Stimulated activated CD8-positive, alpha-beta memory T cell treated with anti-CD3 and anti-CD28 coated beads, Interleukin-15, amount 100 ng/mL, for 1 hour (primary cell): ENCODE data around the gene C17orf50.
"Not testable (repeated sequence)": the region's sequence is repeated elsewhere in the genome, so short reads cannot be mapped to it uniquely, and the experiment has no call there.

Experiments
- DNase-seq: peaks from one replicate; pipeline ENCODE4 v3.0.0-alpha.2; 2020; ENCODE audit warnings: low read depth

C17orf50 gene

DNA sequence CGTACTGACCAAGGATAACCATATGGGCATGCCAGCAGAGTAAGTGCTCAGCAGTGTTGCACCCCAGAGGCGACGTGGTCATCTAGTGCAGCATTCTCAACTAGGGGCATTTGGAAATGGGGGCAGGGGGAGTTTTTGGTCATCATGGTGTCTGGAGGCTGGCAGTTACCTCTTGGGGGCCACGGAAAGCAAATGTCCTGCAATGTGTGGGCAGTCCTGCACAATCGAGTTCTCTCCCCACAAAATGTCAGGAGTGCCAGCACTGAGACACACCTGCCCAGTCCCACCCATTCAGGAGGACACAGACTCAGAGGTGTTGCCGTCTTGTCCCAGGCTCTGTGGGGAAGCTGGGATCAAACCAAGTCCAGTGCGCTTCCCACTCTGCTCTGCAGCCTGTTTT, 26.3 kb upstream of the C17orf50 start:
- no peak for DNase-seq

DNA sequence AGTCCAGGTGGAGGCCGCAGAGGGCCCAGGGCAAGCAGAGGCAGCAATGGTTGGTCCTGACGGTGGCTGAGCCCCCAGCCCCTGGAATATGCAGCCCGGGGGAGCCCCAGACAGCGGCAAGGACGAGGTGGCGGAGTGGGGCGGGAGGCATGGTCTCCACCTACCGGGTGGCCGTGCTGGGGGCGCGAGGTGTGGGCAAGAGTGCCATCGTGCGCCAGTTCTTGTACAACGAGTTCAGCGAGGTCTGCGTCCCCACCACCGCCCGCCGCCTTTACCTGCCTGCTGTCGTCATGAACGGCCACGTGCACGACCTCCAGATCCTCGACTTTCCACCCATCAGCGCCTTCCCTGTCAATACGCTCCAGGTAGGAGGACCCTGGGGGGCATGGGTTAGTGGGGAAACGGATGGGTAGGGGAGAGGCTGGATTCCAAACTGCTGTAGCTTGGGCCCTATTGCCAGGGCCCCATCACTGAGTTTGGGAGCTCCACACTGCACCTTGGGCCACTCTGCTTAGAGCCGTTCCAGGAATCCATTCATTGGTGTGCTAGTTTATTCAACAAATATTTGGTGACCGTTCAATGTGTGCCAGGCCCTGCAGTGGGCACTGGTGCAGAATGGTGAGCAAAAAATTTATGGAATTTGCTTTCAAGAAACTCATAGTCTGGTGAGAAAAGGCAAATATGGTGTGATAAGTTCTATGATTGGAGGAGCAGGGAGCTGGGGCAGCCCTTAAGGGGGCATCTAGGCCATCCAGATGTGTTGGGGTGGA, 25.5 kb upstream of the C17orf50 start:
- DNase-seq: no peak

DNA sequence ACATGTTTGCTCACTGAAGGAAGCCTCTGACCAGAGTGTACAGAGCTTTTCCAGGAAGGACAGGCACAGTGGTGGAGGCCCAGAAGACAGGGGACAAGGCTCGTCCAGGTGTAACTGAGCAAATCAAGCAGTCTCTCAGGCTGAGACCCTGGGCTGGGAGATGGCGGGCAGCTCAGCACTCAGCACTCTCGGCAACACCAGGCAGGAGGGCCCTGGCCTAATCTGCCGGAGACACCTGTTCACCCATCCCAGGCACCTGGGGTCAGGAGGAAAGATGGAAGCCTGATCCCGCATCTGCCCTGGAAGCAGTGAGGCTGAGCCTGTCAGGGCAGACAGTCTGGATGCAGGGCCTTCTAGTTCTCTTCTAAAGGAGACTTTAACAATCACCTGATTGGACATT, 24.5 kb upstream of the C17orf50 start:
- DNase-seq: no peak

DNA sequence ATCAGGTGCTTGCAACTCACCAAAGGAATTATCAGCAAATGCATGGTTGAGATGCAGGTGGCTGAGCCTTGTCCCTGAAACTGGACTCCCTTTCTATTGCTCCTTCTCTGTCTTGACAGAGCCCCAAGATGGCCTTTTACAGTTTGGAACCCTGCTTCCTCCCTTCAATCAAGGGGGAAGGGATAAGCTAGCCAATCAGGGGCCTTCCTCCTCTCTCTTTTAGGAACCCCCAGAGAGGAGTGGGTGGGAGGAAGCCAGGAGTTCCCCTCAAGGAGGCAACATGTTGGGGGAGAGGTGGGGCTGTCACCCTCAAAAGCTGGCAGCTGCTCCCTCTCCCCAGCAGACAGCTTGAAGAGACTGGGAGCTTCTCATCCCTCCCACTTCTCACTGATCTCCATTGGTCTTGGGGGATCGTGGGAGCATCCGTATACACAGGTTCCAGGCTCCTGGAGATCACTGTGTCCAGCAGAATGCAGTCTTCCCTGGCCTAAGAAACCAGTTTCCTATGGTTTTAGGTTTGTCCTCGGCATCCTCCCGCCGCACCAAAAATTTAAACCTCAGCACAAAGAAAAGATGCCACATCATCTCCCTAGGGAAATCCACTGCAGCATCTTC, 22.1 kb upstream of the C17orf50 start:
- DNase-seq: no peak

DNA sequence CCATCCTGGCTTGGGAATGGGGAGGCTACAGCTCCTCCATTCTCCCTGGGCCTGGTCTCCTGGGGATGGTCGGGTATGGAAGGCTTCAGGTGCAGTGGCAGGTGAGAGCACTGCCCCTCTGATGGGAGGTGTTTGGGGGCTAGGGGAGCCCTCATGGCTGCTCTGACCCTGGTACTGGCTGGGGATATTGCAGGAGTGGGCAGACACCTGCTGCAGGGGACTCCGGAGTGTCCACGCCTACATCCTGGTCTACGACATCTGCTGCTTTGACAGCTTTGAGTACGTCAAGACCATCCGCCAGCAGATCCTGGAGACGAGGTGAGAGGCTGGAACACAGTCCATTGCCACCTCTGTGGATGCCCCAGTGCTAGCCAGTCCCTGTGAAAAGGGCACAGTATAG, 20.5 kb upstream of the C17orf50 start:
- DNase-seq: no peak

DNA sequence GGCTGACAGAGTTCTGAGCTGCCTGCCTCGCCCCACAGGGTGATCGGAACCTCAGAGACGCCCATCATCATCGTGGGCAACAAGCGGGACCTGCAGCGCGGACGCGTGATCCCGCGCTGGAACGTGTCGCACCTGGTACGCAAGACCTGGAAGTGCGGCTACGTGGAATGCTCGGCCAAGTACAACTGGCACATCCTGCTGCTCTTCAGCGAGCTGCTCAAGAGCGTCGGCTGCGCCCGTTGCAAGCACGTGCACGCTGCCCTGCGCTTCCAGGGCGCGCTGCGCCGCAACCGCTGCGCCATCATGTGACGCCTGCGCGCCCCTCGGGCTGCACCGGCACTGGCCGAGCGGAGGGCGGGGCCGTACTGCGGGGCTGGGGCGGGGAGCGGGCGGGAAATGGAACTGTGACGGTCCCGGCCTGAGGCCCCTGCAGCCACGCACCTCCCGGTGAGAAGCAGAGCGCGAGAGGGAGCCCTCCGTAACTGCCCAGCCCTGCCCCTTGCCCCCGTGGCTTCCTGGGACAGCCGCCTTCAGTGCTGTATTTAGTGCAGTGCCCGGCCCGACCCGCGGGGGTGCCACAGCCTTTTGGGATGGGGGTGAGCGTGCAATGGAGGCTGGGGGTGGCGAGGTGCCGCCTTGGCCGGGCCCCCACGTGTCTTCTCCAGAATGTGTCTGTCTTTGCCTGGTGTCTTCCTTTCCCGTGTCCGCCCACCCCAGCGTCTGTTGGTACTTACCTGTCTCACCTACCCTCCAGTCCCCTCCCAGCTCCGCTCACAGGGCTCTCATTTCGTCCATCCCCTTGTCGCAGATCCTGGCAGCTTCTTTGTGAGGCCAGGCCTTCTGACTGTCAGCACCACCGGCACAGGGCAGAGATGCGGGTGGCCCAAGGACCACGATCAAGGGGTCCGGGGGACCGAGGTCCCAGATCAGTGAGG, 19.4 kb upstream of the C17orf50 start:
- DNase-seq: no peak

DNA sequence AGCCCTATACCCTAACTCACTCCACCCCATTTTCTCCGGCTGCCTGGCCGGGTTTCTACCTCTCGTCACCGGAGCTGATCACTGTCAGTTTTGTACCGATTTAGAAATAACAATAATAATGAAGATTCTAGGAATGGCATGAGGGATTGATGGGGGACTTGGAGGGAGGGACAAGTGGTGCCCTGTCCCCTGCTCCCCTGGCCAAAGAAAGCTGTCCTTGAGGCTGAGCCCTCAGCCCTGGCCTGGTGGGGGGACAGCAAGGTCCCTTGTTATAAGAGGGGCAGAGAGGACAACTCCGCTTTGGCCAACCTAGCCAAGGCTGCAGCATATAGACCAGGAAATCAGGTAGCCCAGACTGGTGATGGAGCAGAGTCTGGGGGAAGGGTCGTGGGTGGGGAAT, 18.2 kb upstream of the C17orf50 start:
- DNase-seq: no peak

DNA sequence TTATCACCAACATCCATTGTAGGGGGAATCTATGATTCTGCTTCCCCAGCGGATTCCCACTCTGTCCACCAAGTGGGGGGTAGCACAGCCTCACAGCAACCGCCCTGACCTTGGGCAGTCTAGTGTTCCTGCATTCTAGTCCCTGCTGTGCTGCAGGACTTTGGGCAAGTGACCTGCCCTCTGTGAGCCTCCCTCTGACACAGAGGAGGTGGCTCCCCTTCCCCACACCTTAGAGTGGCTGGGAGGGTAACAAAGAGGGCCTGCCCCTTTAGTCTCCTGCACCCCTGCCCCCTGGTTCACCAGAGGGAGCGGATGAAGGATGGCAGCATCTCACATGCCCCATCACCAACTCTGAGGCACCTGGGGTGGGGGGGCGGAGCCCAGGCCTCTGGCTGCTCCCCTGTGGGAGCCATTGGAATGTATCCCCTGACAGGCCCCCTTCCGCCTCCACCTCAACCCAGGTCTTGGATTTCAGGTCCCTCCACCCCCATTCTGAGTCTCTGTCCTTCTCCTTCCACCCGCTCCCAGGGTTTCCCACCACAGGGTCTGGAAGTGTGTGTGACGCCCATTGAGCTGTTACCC, 17.7 kb upstream of the C17orf50 start:
- DNase-seq: no peak

DNA sequence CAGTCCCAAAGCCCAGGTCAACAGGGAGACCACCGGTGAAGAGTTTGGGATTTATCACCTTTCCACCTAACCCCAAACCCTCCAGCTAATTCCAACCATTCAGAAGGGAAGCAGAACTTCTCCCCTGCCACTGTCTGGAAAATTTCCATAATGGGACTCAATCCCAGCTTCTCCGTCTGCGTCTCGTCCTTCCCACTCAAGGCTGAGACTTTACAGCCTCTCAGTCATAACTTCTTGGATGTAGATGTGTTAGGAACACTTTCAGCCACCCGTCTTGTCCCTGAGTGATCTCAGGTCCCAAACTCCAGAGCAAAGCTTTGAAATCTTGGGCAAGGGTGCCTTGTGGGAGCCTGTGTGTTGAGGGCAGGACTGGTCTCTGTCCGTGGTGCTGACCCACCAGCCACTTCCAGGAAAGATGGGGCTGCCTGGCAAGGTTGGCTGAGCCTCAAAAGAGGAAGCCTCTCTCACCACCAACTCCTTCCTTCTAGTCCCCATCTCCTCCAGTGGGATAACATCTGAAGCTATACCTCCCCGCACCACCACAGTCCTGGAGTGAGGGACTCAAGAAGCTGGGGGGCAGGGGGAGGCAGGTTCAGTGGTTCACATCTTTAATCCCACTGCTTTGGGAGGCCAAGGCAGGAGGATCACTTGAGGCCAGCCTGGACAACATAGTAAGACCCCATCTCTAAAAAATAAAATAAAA, 16.9 kb upstream of the C17orf50 start:
- DNase-seq: no peak

DNA sequence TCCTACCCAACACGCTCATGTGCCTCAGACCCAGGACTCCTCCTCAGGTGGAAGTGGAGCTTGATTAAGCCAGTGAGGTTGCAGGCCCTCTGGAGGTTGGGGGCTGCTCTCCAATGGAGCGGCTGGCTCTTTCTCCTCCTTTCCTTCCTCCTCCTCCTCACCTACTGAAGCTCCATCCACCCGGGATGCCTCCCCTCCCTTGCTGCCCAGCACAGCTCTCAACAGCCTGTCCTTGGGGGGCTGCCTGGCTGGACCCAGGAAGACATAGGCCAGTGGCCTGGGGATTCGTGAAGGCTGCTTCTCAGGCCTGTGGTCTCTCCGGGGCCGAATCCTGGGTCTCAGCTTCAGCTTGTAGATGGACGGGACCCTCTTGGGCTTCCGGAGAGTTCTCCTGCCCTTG, 15.9 kb upstream of the C17orf50 start:
- no peak for DNase-seq

DNA sequence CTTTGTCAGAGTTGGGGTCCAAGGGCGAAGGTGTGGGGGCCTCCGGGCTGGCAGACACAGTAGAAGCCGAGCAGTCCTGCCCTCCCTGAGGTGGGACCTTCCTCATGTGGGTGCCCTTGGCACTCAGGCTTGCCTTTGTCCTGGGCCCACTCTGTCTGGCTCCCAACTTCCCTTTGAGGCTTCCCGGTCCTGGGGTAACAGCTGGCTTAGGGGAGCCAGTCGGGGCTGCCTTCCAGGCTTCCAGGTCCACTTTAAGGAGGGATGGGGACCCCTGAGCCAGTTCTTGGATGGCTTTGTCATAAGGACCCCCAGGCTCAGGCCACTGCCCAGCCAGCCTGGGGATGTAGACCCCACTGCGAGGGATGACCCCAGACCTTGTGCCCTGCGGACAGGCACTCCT, 15.4 kb upstream of the C17orf50 start:
- no peak for DNase-seq

DNA sequence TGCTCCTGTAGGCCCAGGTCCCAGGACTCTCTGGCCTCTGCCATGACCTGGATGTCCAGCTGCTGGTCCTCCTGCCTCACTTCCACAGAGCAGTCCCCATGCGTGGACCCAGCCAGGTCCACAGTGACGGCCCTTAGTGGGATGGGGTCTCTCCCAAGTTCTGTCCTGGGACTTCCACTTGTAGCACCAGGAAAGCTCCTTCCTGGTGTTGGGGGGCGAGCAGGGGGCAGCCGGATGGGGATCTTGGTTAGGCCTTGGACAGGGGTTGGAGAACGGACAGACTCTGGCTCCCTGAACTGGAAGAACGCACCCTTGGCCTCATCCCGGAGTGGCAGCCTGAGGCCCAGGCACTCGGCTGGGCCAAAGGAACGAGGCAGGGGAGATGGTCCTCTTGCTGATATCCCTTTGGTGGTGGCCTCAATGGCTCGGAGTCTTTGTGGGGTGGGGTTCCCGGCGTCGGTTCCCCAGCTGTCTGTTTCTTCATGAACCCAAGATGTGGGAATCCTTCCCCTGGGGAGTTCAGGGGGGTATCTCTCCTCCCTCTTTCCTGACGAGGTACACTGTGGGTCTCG, 14.9 kb upstream of the C17orf50 start:
- no peak for DNase-seq

DNA sequence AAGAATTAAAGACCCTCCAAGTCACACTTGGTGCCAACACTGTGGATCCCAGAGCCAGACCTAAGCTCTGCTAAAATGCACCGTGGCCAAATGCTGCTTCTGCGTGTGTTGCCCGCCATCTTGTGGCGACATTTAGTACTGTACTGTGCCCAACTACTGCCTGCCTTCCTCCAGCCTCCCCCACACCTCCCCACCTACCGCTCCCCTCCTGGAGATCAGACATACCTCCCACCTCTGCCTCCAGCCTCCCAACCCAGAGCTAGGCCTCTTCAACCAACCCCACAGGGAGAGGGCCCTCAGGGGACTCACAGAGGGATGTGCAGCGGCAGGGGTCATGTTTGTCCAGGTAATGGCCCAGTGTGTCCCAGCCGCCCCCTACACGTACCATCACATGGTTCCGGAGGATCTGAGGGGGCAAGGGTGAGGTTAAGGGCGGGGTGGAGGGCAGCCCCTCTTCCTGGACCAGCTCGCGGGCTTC, 13.1 kb upstream of the C17orf50 start:
- peak; percentile 71 for DNase-seq

DNA sequence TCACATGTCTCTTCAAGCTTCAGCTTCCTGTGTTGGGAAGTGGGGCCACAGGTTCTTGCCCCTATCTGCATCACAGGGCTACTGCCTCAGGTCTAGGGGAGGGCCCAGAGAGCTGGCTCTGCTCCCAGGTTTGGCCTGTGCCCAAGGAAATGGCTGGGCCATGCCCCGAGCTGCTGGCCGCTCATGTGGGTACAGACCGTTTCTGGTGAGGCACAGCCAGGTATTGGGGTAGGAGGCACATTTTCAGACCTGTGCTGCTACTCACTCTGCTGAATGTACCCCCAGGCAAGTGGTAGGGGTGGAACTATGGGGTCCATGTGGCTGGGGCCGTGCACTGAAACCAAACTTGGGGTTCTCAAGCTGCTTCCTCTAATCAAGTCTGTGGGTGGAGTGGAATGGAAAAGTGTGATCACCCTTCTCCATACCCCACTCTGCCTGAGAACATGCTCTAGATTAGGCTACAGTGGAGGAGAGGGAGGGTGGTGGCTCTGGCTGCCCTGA, 12.3 kb upstream of the C17orf50 start:
- no peak for DNase-seq

DNA sequence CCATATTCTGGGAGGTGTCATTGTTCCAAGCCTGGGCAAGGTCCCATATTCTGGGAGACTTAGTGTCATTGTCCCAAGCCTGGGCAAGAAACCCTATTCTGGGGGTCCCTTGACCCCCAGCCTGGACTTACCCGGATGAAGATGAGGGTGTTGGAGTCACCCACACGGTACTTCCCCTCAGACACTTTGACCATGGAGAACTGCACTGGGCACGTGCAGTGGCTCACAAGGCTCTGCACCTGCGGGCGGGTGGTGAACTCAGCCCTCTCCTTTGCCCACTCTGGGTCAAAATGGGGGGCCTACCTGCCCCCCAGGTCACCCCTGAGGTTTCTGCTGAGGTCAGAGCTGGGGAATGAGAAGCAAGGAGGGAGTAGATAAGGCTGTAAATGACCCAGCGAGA, 11.7 kb upstream of the C17orf50 start:
- DNase-seq: no peak

DNA sequence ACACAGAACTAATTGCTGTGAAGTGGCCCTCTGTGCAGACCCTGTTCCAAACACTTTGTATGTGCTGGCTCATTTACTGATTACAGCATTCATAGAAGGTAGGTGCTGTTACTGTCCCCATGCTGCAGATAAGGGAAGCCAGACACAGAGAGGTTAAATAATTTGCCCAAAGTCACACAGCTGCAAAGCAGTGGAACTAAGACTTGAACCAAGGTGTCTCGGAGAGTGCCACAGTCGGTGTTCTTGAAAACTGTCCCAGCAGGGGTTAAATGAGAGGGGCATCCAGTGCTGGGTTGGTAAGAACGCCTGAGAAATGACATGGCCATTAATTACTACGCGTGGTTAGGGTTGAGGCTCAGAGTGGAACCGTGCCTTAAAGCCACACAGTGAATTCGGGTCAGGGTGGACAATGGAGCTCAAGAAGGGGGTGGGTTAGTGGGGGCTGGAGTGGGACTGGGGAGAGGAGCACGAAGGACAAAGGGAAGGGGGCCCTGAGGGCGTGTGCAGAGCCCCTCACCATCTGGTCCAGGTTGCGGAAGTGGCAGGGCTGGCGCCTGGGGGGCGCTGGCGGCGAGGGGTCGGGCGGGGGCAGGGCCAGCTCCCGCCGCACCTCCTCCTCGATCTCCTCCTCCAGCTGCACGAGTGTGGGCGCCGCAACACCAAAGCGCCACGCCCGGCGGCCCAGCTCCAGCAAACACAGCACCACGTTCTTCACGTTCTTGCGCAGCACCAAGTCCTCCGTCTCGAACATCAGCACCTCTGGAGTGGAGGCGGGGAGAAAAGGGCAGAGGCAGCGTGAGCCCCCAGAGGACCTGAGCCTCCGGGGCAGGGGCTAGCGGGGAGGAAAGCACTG, 10.9 kb upstream of the C17orf50 start:
- no peak for DNase-seq

DNA sequence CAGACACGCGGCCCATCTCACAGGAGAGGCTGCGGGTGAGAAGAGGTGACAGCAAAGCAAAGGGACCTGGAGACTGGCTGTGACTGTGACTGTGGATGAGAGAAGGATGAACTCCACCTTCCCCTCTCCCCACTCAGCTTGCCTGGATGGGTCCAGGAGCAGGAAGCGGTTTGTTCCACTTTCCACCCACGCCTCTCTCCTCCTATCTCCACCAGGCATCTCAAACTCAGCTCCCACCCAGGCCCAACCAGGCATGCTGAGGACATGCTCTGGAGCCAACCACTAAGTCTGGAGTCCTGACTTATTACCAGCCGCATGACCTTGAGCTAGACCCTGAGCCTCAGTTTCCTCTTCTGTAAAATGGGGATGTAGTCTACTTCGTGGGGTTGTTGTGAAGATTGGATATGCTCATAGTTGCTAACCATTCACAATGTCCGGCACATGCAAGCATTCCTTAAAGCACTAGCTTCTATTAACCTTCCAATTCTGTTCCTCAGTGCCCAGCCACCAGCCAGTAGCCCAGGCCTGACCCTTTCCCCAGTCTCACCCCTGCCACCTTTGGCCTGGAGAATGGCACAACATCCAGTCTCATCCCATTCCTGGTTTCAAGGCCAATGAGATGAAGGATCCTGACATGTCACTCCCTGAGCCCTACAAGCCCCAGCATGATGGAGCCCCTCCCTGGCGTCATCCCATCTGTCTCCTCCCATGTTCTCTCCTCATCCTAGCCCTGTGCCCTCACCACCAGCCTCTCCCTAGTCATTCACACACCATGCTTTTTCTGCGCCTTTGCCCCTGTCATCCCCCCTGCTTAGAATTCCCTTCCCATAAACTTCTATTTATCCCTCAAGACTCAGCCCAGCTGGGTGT, 9.9 kb upstream of the C17orf50 start:
- no peak for DNase-seq

DNA sequence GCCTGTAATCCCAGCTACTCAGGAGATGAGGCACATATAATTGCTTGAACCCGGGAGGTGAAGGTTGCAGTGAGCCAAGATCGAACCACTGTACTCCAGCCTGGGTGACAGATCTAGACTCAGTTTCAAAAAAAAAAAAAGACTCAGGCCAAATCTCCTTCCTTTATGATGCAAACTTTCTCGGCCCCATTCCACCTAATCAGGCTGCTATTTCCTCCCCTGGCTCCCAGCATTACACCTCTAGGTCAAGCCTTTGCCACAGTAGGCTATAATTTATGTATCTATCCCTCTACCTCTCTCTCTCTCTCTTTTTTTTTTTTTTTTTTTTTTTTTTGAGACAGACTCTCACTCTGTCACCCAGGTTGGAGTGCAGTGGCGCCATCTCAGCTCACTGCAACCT, 9.1 kb upstream of the C17orf50 start:
- DNase-seq: not testable (repeated sequence)

DNA sequence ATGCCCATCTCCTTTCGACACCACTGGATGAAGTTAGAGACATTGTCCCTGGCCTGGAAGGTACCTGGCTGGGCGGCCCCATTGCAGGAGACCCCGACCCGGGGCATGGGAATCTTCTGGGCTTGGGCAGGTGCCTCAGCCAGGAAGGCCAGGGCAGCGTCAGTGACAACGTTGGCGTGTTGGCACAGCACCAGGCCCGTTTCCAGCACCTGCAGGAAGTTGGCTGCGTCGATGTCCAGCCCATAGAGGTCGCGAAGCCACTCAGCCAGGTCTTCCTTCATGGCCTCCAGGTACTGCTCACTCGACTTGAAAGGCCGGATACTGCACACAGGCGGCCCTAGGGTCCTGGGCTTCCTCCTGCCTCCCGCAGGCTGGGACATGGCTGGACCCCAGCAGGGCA, 8.2 kb upstream of the C17orf50 start:
- no peak for DNase-seq
